Esophagus muscularis mucosa (tissue), 4 donors: Measurements from ENCODE around the gene SMAGP. TPM values are rescaled to one million over a fixed set of nuclear protein-coding genes. Genes with fewer than 3 reads are reported as not detected.

Source experiments
- DNase-seq: peaks from one replicate; pipeline ENCODE4 v3.0.0-alpha.2; 2017; ENCODE audit errors: extremely low spot score
- H3K27ac ChIP-seq, 4 donors: fragments of 200-600 bp; sonication (generic); replicated peaks in 1 of 4; 1 replicate in 3 of 4; 2 replicates in 1 of 4; pipeline ENCODE4 v1.5.1; 2016 to 2019; ENCODE audit warnings: mild to moderate bottlenecking in 1 of 4
- H3K27me3 ChIP-seq, 4 donors: fragments of 200-600 bp; sonication (generic); one replicate each; pipeline versions ENCODE4 v1.5.1 to v1.6.0; 2016 to 2019
- H3K36me3 ChIP-seq, 4 donors: fragments of 200-600 bp; sonication (generic); one replicate each; pipeline ENCODE4 v1.5.1; 2016 to 2019
- H3K4me1 ChIP-seq, 4 donors: fragments of 200-600 bp; sonication (generic); one replicate each; pipeline ENCODE4 v1.5.1; 2016 to 2019
- H3K4me3 ChIP-seq, 4 donors: fragments of 200-600 bp; sonication (generic); 1 replicate in 2 of 4; 2 replicates in 2 of 4; pipeline ENCODE4 v1.5.1; 2016 to 2019; ENCODE audit warnings: mild to moderate bottlenecking in 4 of 4, moderate library complexity in 1 of 4
- H3K9me3 ChIP-seq, 4 donors: fragments of 200-600 bp; sonication (generic); 1 replicate in 3 of 4; 2 replicates in 1 of 4; pipeline ENCODE4 v1.5.1; 2016 to 2019
- CTCF ChIP-seq, 3 experiments: fragments of 200-600 bp in 2 of 3; fragments of 450-650 bp in 1 of 3; sonication (generic) in 2 of 3; IDR thresholded peaks; one replicate each; pipeline ENCODE4 v1.5.1; 2017 to 2019; ENCODE audit warnings: antibody characterized with exemption in 3 of 3, mild to moderate bottlenecking in 2 of 3, moderate library complexity in 1 of 3
- EP300 ChIP-seq: sonication (generic); formaldehyde crosslinking; IDR thresholded peaks from one replicate; pipeline ENCODE4 v1.6.1; 2017; ENCODE audit warnings: antibody characterized with exemption
- POLR2A ChIP-seq: fragments of 450-650 bp; IDR thresholded peaks from one replicate; pipeline ENCODE4 v1.6.1; 2017; ENCODE audit warnings: antibody characterized with exemption, moderate library complexity, mild to moderate bottlenecking, low read depth
- POLR2AphosphoS5 ChIP-seq, 2 donors: sonication (generic); formaldehyde crosslinking; IDR thresholded peaks; one replicate each; pipeline ENCODE4 v1.6.1; 2017; ENCODE audit warnings: antibody characterized with exemption in 2 of 2
- WGBS: methylation state at CpG from one replicate; pipeline ENCODE4 v1.1.5; 2018; 5-methylcytosine and 5-hydroxymethylcytosine counted together
- intact Hi-C: fragments of 100-400 bp; cut with DNase I; formaldehyde crosslinking; loops from one replicate; pipeline ENCODE4 v1.15.1; 2023
- total RNA-seq, 4 donors: library from RNA; depleted of rRNA; stranded (reverse); fragments of >200 nt; gene quantifications; one replicate each; pipeline versions ENCODE4 v1.1.0 to v1.2.1, GENCODE V29; 2016

The SMAGP gene
- total RNA-seq, 4 donors from 2014 or later: 1.2 to 5.2 (median 4.0) TPM

- H3K4me3 ChIP-seq: no peak overlapping the region
- no peak for DNase-seq
- 86% methylated on average over 10 of the region's 16 CpGs for WGBS
- H3K4me1 ChIP-seq: no peaks in the 10 kb centered on the region
- TF ChIP-seq EP300: no peak
- no peak for TF ChIP-seq POLR2A
- no peak for TF ChIP-seq CTCF (IDR thresholded peaks at IDR 0.05)
- no peak for TF ChIP-seq POLR2AphosphoS5 (IDR thresholded peaks at IDR 0.05)
- intact Hi-C loops: no loop called here
- H3K36me3 ChIP-seq: peaks cover 8 to 68% (median 35%) of the 10 kb centered on the region in 4 donors
- no peak overlapping the region for H3K27ac ChIP-seq
- no peaks in the 10 kb centered on the region for H3K9me3 ChIP-seq
- no peaks in the 10 kb centered on the region for H3K27me3 ChIP-seq
Observed at GRCh38 chr12:51198568-51199365, 71.4 kb downstream of the SMAGP start.

- no peaks in the 10 kb centered on the region for H3K9me3 ChIP-seq
- no peaks in the 10 kb centered on the region for H3K27me3 ChIP-seq
- intact Hi-C loops: no loop called here
- WGBS: 90% methylated on average over 34 of the region's 38 CpGs
- no peak for TF ChIP-seq CTCF (IDR thresholded peaks at IDR 0.05)
- H3K4me1 ChIP-seq: no peaks in the 10 kb centered on the region
- no peak overlapping the region for H3K27ac ChIP-seq
- DNase-seq: no peak
- H3K4me3 ChIP-seq: no peak overlapping the region
- H3K36me3 ChIP-seq: peaks cover 5 to 63% (median 29%) of the 10 kb centered on the region in 4 donors
Observed at GRCh38 chr12:51197736-51198567, 72.3 kb downstream of the SMAGP start.

GRCh38 chr12:51196547-51196946 lies 73.7 kb downstream of the SMAGP start:
- Histone ChIP-seq H3K9me3 (no peaks in the 10 kb centered on the region), H3K27me3 (no peaks in the 10 kb centered on the region), H3K4me3 (no peak overlapping the region), H3K36me3 (peaks cover 16 to 73% (median 36%) of the 10 kb centered on the region in 4 donors), H3K4me1 (no peaks in the 10 kb centered on the region), H3K27ac (no peak overlapping the region)
- no peak for DNase-seq
- 87% methylated on average over 9 of the region's 9 CpGs for WGBS
- TF ChIP-seq POLR2AphosphoS5 (IDR thresholded peaks at IDR 0.05) (no peak), CTCF (IDR thresholded peaks at IDR 0.05) (no peak), EP300 (no peak), POLR2A (no peak)
- intact Hi-C loops: no loop called here

- Histone ChIP-seq H3K27ac (no peak overlapping the region), H3K27me3 (no peaks in the 10 kb centered on the region), H3K36me3 (peaks cover 23 to 80% (median 41%) of the 10 kb centered on the region in 4 donors), H3K4me3 (no peak overlapping the region), H3K9me3 (no peaks in the 10 kb centered on the region), H3K4me1 (no peaks in the 10 kb centered on the region)
- DNase-seq: no peak
- TF ChIP-seq POLR2AphosphoS5 (IDR thresholded peaks at IDR 0.05) (no peak), POLR2A (no peak), CTCF (IDR thresholded peaks at IDR 0.05) (no peak), EP300 (no peak)
- intact Hi-C loops: no loop called here
- WGBS: 92% methylated on average over 6 of the region's 7 CpGs
Observed at GRCh38 chr12:51195841-51196240, 74.4 kb downstream of the SMAGP start.

Other genes with a start within 250 kb of the SMAGP start
- 10 to 100 TPM; 29.7 to 33.0 (median 31.7) TPM for gene SLC11A2, start 244.0 kb downstream of the SMAGP start, total RNA-seq
- gene LETMD1, start 222.1 kb downstream of the SMAGP start, total RNA-seq: 10 to 100 TPM; 35.6 to 43.2 (median 42.1) TPM
- gene CSRNP2, start 186.8 kb downstream of the SMAGP start, total RNA-seq: 10 to 100 TPM; 20.3 to 31.5 (median 25.5) TPM
- gene TFCP2, start 97.3 kb downstream of the SMAGP start, total RNA-seq: 10 to 100 TPM; 11.3 to 16.2 (median 15.2) TPM
- gene POU6F1, start 52.4 kb downstream of the SMAGP start, total RNA-seq: 10 to 100 TPM; 13.3 to 27.2 (median 16.9) TPM
- 100 to 1,000 TPM; 247 to 451 (median 356) TPM for gene DAZAP2, start 31.6 kb downstream of the SMAGP start, total RNA-seq
- gene BIN2, start 53.8 kb upstream of the SMAGP start, total RNA-seq: 1 to 10 TPM; 1.7 to 8.3 (median 2.9) TPM
- gene CELA1, start 76.3 kb upstream of the SMAGP start, total RNA-seq: not detected
- gene GALNT6, start 121.0 kb upstream of the SMAGP start, total RNA-seq: 1 to 10 TPM; 1.4 to 5.8 (median 3.1) TPM
- 1 to 10 TPM in 1 of 4 donors, under 1 TPM in 3; 0.46 to 1.7 (median 0.90) TPM for gene SLC4A8, start 154.4 kb upstream of the SMAGP start, total RNA-seq